Measurements from ENCODE around the gene IL1RL1. TPM values are rescaled to one million over a fixed set of nuclear protein-coding genes. Genes with fewer than 3 reads are reported as not detected.

The IL1RL1 gene
- total and polyA plus RNA-seq, 5 donors from 2014 or later, result 0.89 TPM; not detected in 4

GRCh38 chr2:102355526-102356380 lies 44.4 kb downstream of the IL1RL1 start, which contains the start of gene IL18R1:
IL18R1 (plus strand) TSS chr2:102355796; CDS start chr2:102362661, 6,865 bp downstream.
- no peaks in the 10 kb centered on the region for H3K27me3 Mint-ChIP-seq
- H3K36me3 ChIP-seq (ENCODE audit: control insufficient read depth, insufficient read depth, low read length), result no peaks in the 10 kb centered on the region
- peaks cover 23 to 49% (median 34%) of the 10 kb centered on the region in 4 donors for H3K4me1 Mint-ChIP-seq
- H3K9me3 Mint-ChIP-seq, result peaks cover 0 to 2% (median 0%) of the 10 kb centered on the region in 7 donors
- peak within 1 kb of the TSS; percentile 83 for H3K27ac ChIP-seq (ENCODE audit: insufficient read depth, low read length, poor library complexity, severe bottlenecking)
- H3K27me3 ChIP-seq (ENCODE audit: control insufficient read depth, insufficient read depth, low read length), result no peaks in the 10 kb centered on the region
- H3K4me1 ChIP-seq (ENCODE audit: control insufficient read depth, insufficient read depth, low read length, poor library complexity, severe bottlenecking), result peaks cover 45% of the 10 kb centered on the region
- H3K9me3 ChIP-seq (ENCODE audit: control insufficient read depth in 2 of 2, low read length in 2 of 2), result no peaks in the 10 kb centered on the region
- H3K4me3 Mint-ChIP-seq, result peak within 1 kb of the TSS; percentile 98 to 100 (median 98)
- ATAC-seq (ENCODE audit: low read depth in 2 of 2), result peak; percentile 80 to 81
- H3K36me3 Mint-ChIP-seq, result no peaks in the 10 kb centered on the region
- H3K27ac Mint-ChIP-seq, result peak within 1 kb of the TSS; percentile 97 to 99 (median 98)
- DNase-seq, result peak; percentile 53 to 86 (median 64)
- H3K4me3 ChIP-seq (ENCODE audit: low read depth, low read length), result peak within 1 kb of the TSS; percentile 92

GRCh38 chr2:102356381-102356712 lies 45.0 kb downstream of the IL1RL1 start:
- no peaks in the 10 kb centered on the region for H3K36me3 Mint-ChIP-seq
- ATAC-seq (ENCODE audit: low read depth in 2 of 2) (peak; percentile 7 to 10), DNase-seq (no peak)
- no peaks in the 10 kb centered on the region for H3K27me3 Mint-ChIP-seq
- peak overlapping the region; percentile 83 for H3K27ac ChIP-seq (ENCODE audit: insufficient read depth, low read length, poor library complexity, severe bottlenecking)
- H3K4me3 Mint-ChIP-seq, result peak overlapping the region; percentile 98 to 100 (median 98)
- peaks cover 48% of the 10 kb centered on the region for H3K4me1 ChIP-seq (ENCODE audit: control insufficient read depth, insufficient read depth, low read length, poor library complexity, severe bottlenecking)
- H3K27ac Mint-ChIP-seq, result peak overlapping the region; percentile 97 to 99 (median 98)
- H3K4me1 Mint-ChIP-seq, result peaks cover 23 to 54% (median 37%) of the 10 kb centered on the region in 4 donors
- peak overlapping the region; percentile 92 for H3K4me3 ChIP-seq (ENCODE audit: low read depth, low read length)
- H3K9me3 Mint-ChIP-seq, result peaks cover 0 to 2% (median 0%) of the 10 kb centered on the region in 7 donors
- H3K9me3 ChIP-seq (ENCODE audit: control insufficient read depth in 2 of 2, low read length in 2 of 2), result no peaks in the 10 kb centered on the region
- no peaks in the 10 kb centered on the region for H3K27me3 ChIP-seq (ENCODE audit: control insufficient read depth, insufficient read depth, low read length)
- H3K36me3 ChIP-seq (ENCODE audit: control insufficient read depth, insufficient read depth, low read length), result no peaks in the 10 kb centered on the region

GRCh38 chr2:102356741-102357140 lies 45.4 kb downstream of the IL1RL1 start:
- Histone ChIP-seq H3K9me3 (ENCODE audit: control insufficient read depth in 2 of 2, low read length in 2 of 2) (no peaks in the 10 kb centered on the region), H3K4me3 (ENCODE audit: low read depth, low read length) (peak overlapping the region; percentile 92), H3K27me3 (ENCODE audit: control insufficient read depth, insufficient read depth, low read length) (no peaks in the 10 kb centered on the region), H3K27ac (ENCODE audit: insufficient read depth, low read length, poor library complexity, severe bottlenecking) (peak overlapping the region; percentile 83), H3K4me1 (ENCODE audit: control insufficient read depth, insufficient read depth, low read length, poor library complexity, severe bottlenecking) (peaks cover 48% of the 10 kb centered on the region), H3K36me3 (ENCODE audit: control insufficient read depth, insufficient read depth, low read length) (no peaks in the 10 kb centered on the region)
- Mint-ChIP-seq H3K4me1 (peaks cover 23 to 58% (median 39%) of the 10 kb centered on the region in 4 donors), H3K36me3 (peaks cover under 1% of the 10 kb centered on the region), H3K9me3 (peaks cover 0 to 2% (median 0%) of the 10 kb centered on the region in 7 donors), H3K27me3 (no peaks in the 10 kb centered on the region), H3K4me3 (peak overlapping the region; percentile 98 to 100 (median 98)), H3K27ac (peak overlapping the region; percentile 97 to 99 (median 98))
- DNase-seq (no peak), ATAC-seq (ENCODE audit: low read depth in 2 of 2) (no peak)

- H3K4me1 Mint-ChIP-seq, result peaks cover 23 to 61% (median 41%) of the 10 kb centered on the region in 4 donors
- peak overlapping the region; percentile 98 to 100 (median 98) for H3K4me3 Mint-ChIP-seq
- peaks cover 4% of the 10 kb centered on the region for H3K36me3 ChIP-seq (ENCODE audit: control insufficient read depth, insufficient read depth, low read length)
- peaks cover 0 to 2% (median 0%) of the 10 kb centered on the region in 7 donors for H3K9me3 Mint-ChIP-seq
- H3K4me3 ChIP-seq (ENCODE audit: low read depth, low read length), result peak overlapping the region; percentile 85
- H3K4me1 ChIP-seq (ENCODE audit: control insufficient read depth, insufficient read depth, low read length, poor library complexity, severe bottlenecking), result peaks cover 48% of the 10 kb centered on the region
- H3K9me3 ChIP-seq (ENCODE audit: control insufficient read depth in 2 of 2, low read length in 2 of 2), result no peaks in the 10 kb centered on the region
- H3K27me3 Mint-ChIP-seq, result no peaks in the 10 kb centered on the region
- peaks cover 9% of the 10 kb centered on the region for H3K36me3 Mint-ChIP-seq
- H3K27me3 ChIP-seq (ENCODE audit: control insufficient read depth, insufficient read depth, low read length), result no peaks in the 10 kb centered on the region
- ATAC-seq (ENCODE audit: low read depth in 2 of 2) (no peak), DNase-seq (no peak)
- peak overlapping the region; percentile 55 for H3K27ac ChIP-seq (ENCODE audit: insufficient read depth, low read length, poor library complexity, severe bottlenecking)
- H3K27ac Mint-ChIP-seq, result peak overlapping the region; percentile 97 to 99 (median 98)
These were observed 46.6 kb downstream of the IL1RL1 start for GRCh38 chr2:102357937-102358336.

GRCh38 chr2:102358496-102358895 lies 47.1 kb downstream of the IL1RL1 start:
- Mint-ChIP-seq H3K9me3 (peaks cover 0 to 2% (median 0%) of the 10 kb centered on the region in 7 donors), H3K27ac (peak overlapping the region in 2 of 3 donors; percentile 97 to 99), H3K27me3 (no peaks in the 10 kb centered on the region), H3K4me1 (peaks cover 23 to 67% (median 41%) of the 10 kb centered on the region in 4 donors), H3K4me3 (peak overlapping the region; percentile 98 to 100 (median 98)), H3K36me3 (peaks cover 14% of the 10 kb centered on the region)
- ATAC-seq (ENCODE audit: low read depth in 2 of 2) (no peak), DNase-seq (no peak)
- Histone ChIP-seq H3K27ac (ENCODE audit: insufficient read depth, low read length, poor library complexity, severe bottlenecking) (peak overlapping the region; percentile 55), H3K9me3 (ENCODE audit: control insufficient read depth in 2 of 2, low read length in 2 of 2) (no peaks in the 10 kb centered on the region), H3K4me3 (ENCODE audit: low read depth, low read length) (peak overlapping the region; percentile 85), H3K4me1 (ENCODE audit: control insufficient read depth, insufficient read depth, low read length, poor library complexity, severe bottlenecking) (peaks cover 48% of the 10 kb centered on the region), H3K36me3 (ENCODE audit: control insufficient read depth, insufficient read depth, low read length) (peaks cover 10% of the 10 kb centered on the region), H3K27me3 (ENCODE audit: control insufficient read depth, insufficient read depth, low read length) (no peaks in the 10 kb centered on the region)

- Histone ChIP-seq H3K36me3 (ENCODE audit: control insufficient read depth, insufficient read depth, low read length) (peaks cover 20% of the 10 kb centered on the region), H3K27me3 (ENCODE audit: control insufficient read depth, insufficient read depth, low read length) (no peaks in the 10 kb centered on the region), H3K4me3 (ENCODE audit: low read depth, low read length) (peak overlapping the region; percentile 85), H3K9me3 (ENCODE audit: control insufficient read depth in 2 of 2, low read length in 2 of 2) (no peaks in the 10 kb centered on the region), H3K27ac (ENCODE audit: insufficient read depth, low read length, poor library complexity, severe bottlenecking) (peak overlapping the region; percentile 55), H3K4me1 (ENCODE audit: control insufficient read depth, insufficient read depth, low read length, poor library complexity, severe bottlenecking) (peaks cover 48% of the 10 kb centered on the region)
- ATAC-seq (ENCODE audit: low read depth in 2 of 2) (no peak), DNase-seq (no peak)
- Mint-ChIP-seq H3K4me3 (peak overlapping the region; percentile 19 to 99 (median 80)), H3K4me1 (peaks cover 23 to 68% (median 41%) of the 10 kb centered on the region in 4 donors), H3K27ac (peak overlapping the region; percentile 61 to 97 (median 79)), H3K9me3 (peaks cover 0 to 3% (median 0%) of the 10 kb centered on the region in 7 donors), H3K36me3 (peaks cover 23% of the 10 kb centered on the region), H3K27me3 (no peaks in the 10 kb centered on the region)
These were observed 48.2 kb downstream of the IL1RL1 start for GRCh38 chr2:102359527-102359926.

- DNase-seq (no peak), ATAC-seq (ENCODE audit: low read depth in 2 of 2) (no peak)
- Histone ChIP-seq H3K9me3 (ENCODE audit: control insufficient read depth in 2 of 2, low read length in 2 of 2) (peaks cover 2 to 15% of the 10 kb centered on the region in 2 experiments), H3K4me3 (ENCODE audit: low read depth, low read length) (no peak overlapping the region), H3K4me1 (ENCODE audit: control insufficient read depth, insufficient read depth, low read length, poor library complexity, severe bottlenecking) (peaks cover 42% of the 10 kb centered on the region), H3K36me3 (ENCODE audit: control insufficient read depth, insufficient read depth, low read length) (peaks cover 24% of the 10 kb centered on the region), H3K27ac (ENCODE audit: insufficient read depth, low read length, poor library complexity, severe bottlenecking) (no peak overlapping the region), H3K27me3 (ENCODE audit: control insufficient read depth, insufficient read depth, low read length) (no peaks in the 10 kb centered on the region)
- H3K4me1 Mint-ChIP-seq, result peaks cover 24 to 76% (median 41%) of the 10 kb centered on the region in 4 donors
- H3K9me3 Mint-ChIP-seq, result peaks cover 0 to 13% (median 5%) of the 10 kb centered on the region in 7 donors
- peak overlapping the region in 2 of 3 donors; percentile 39 to 68 for H3K27ac Mint-ChIP-seq
- peaks cover 36% of the 10 kb centered on the region for H3K36me3 Mint-ChIP-seq
- no peaks in the 10 kb centered on the region for H3K27me3 Mint-ChIP-seq
- no peak overlapping the region for H3K4me3 Mint-ChIP-seq
These were observed 50.4 kb downstream of the IL1RL1 start for GRCh38 chr2:102361632-102362241.
